ENCODE data around the gene CCT8L2.
"Not testable (repeated sequence)": the region's sequence is repeated elsewhere in the genome, so short reads cannot be mapped to it uniquely, and the experiment has no call there.

Gene CCT8L2

DNA sequence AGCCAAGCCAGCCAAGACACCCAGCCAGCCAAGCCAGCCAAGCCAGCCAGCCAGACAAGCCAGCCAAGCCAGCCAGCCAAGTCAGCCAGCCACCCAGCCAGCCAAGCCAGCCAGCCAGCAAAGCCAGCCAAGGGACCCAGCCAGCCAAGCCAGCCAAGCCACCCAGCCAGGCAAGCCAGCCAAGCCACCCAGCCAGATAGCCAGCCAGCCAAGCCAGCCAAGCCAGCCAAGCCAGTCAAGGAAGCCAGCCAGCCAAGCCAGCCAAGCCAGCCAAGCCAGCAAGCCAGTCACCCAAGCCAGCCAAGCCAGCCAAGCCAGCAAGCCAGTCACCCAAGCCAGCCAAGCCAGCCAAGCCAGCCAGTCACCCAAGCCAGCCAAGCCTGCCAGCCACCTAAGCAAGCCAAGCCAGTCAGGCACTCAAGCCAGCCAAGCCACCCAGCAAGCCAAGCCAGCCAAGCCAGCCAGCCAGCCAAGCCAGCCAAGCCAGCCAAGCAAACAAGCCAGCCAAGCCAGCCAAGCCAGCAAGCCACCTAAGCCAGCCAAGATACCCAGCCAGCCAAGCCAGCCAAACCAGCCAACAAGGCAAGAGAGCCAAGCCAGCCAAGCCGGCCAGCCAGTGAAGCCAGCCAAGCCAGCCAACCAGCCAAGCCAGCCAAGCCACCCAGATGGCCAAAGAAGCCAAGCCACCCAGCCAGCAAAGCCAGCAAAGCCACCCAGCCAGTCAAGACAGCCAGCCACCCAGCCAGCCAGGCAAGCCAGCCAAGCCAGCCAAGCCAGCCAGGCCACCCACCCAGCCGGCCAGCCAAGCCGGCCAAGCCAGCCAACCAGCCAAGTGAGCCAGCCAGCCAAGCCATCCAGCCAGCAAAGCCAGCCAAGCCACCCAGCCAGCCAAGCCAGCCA, 33.3 kb downstream of the CCT8L2 start:
- peaks cover 0 to 8% (median 4%) of the 10 kb centered on the region in 5 donors for H3K9me3 ChIP-seq (ENCODE audit: control insufficient read depth in 5 of 5, low read length in 5 of 5)
- no peaks in the 10 kb centered on the region for H3K4me1 ChIP-seq (ENCODE audit: control insufficient read depth in 5 of 5, insufficient read depth in 5 of 5, low read length in 5 of 5)
- no peak overlapping the region for H3K9ac ChIP-seq (ENCODE audit: low read length in 5 of 5)
- H3K27me3 ChIP-seq (ENCODE audit: control insufficient read depth in 5 of 5, insufficient read depth in 4 of 5, low read length in 5 of 5), result no peaks in the 10 kb centered on the region
- H3K27ac ChIP-seq (ENCODE audit: low read depth, low read length), result no peak overlapping the region
- no peak overlapping the region for H3K4me3 ChIP-seq (ENCODE audit: low read depth in 1 of 5, low read length in 5 of 5)
- H3K36me3 ChIP-seq (ENCODE audit: control insufficient read depth in 5 of 5, insufficient read depth in 5 of 5, low read length in 5 of 5), result no peaks in the 10 kb centered on the region

DNA sequence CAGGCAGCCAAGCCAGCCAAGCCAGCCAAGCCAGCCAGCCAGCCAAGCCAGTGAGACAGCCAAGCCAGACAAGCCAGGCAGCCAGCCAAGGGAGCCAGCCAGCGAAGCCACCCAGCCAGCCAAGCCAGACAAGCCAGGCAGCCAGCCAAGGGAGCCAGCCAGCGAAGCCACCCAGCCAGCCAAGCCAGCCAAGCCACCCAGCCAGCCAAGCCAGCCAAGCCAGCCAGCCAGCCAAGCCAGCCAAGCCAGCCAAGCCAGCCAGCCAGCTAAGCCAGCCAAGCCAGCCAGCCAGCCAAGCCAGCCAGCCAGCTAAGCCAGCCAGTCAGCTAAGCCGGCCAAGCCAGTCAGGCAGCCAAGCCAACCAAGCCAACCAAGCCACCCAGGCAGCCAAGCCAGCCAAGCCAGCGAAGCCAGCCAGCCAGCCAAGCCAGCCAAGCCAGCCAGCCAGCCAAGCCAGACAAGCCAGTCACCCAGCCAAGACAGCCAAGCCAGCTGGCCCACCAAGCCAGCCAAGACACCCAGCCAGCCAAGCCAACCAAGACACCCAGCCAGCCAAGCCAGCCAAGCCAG, 34.1 kb downstream of the CCT8L2 start:
- not testable (repeated sequence) for H3K9ac ChIP-seq (ENCODE audit: low read length in 5 of 5); H3K4me3 ChIP-seq (ENCODE audit: low read depth in 1 of 5, low read length in 5 of 5); H3K36me3 ChIP-seq (ENCODE audit: control insufficient read depth in 5 of 5, insufficient read depth in 5 of 5, low read length in 5 of 5); H3K4me1 ChIP-seq (ENCODE audit: control insufficient read depth in 5 of 5, insufficient read depth in 5 of 5, low read length in 5 of 5); H3K27me3 ChIP-seq (ENCODE audit: control insufficient read depth in 5 of 5, insufficient read depth in 4 of 5, low read length in 5 of 5); H3K27ac ChIP-seq (ENCODE audit: low read depth, low read length); H3K9me3 ChIP-seq (ENCODE audit: control insufficient read depth in 5 of 5, low read length in 5 of 5)

DNA sequence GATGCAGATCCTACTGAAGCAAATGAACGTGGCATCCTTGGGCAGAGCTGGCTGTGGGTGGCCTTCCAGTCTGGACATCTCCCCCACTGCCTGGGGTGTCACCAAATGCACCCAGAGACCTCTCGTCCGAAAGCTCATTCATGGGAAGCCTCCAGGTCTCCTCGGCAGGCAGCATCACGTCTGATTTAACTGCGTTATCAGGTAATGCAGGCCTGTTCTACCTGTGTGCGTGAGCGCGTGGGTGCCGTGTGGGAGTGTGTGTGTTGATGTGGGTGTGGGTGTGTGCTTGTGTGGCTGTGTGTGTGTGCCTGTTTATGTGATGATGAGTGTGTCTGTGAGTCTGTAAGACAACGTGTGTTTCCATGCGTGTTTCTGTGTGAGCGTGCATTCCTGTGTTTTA, 35.1 kb downstream of the CCT8L2 start:
- not testable (repeated sequence) for H3K9ac ChIP-seq (ENCODE audit: low read length in 5 of 5); H3K27ac ChIP-seq (ENCODE audit: low read depth, low read length); H3K4me1 ChIP-seq (ENCODE audit: control insufficient read depth in 5 of 5, insufficient read depth in 5 of 5, low read length in 5 of 5); H3K9me3 ChIP-seq (ENCODE audit: control insufficient read depth in 5 of 5, low read length in 5 of 5); H3K36me3 ChIP-seq (ENCODE audit: control insufficient read depth in 5 of 5, insufficient read depth in 5 of 5, low read length in 5 of 5); H3K27me3 ChIP-seq (ENCODE audit: control insufficient read depth in 5 of 5, insufficient read depth in 4 of 5, low read length in 5 of 5); H3K4me3 ChIP-seq (ENCODE audit: low read depth in 1 of 5, low read length in 5 of 5)

DNA sequence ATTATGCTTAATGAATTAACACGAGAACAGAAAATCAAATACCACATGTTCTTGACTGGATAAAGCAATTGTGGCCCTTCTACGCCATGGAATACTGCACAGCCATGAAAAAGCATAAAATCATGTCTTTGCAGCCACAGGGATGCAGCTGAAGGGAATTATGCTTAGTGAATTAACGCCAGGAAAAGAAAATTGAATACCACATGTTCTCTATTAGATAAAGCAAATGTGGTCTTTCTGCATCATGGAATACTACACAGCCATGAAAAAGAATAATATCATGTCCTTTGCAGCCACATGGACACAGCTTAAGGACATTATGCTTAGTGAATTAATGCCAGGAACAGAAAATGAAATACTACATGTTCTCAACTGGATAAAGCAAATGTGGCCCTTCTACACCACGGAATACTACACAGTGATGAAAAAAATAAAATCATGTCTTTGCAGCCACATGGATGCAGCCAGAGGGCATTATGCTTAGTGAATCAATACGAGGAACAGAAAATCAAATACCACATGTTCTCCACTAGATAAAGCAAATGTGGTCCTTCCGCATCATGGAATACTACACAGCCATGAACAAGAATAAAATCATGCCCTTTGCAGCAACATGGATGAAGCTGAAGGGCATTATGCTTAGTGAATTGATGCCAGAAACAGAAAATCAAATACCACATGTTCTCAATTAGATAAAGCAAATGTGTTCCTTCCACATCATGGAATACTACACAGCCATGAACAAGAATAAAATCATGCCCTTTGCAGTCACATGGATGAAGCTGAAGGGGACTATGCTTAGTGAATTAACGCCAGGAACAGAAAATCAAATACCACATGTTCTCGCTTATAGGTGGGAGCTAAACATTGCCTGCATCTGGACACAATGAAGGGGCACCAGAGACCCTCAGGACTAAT, 37.3 kb downstream of the CCT8L2 start:
- H3K27ac ChIP-seq (ENCODE audit: low read depth, low read length); H3K27me3 ChIP-seq (ENCODE audit: control insufficient read depth in 5 of 5, insufficient read depth in 4 of 5, low read length in 5 of 5); H3K4me3 ChIP-seq (ENCODE audit: low read depth in 1 of 5, low read length in 5 of 5); H3K9ac ChIP-seq (ENCODE audit: low read length in 5 of 5); H3K9me3 ChIP-seq (ENCODE audit: control insufficient read depth in 5 of 5, low read length in 5 of 5); H3K36me3 ChIP-seq (ENCODE audit: control insufficient read depth in 5 of 5, insufficient read depth in 5 of 5, low read length in 5 of 5); H3K4me1 ChIP-seq (ENCODE audit: control insufficient read depth in 5 of 5, insufficient read depth in 5 of 5, low read length in 5 of 5): not testable (repeated sequence)

DNA sequence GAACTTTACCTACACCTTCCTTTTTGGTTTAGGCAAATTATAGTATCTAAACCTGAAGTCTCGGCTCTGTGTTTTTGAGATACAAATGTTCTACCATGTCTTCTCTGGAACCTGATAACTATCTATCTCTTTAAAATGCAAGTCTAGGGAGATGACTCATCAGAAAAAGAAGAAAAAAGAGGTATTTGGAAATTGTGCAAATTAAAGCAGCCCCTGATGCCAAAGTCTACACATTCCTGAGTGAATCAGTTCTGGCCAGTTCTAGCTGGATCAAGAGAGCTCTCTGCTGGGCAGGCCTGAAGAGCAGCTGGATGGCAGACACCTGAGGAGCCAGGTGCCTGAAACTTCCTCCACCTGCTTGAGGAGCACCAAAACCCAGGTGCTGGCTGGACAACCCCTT, 49.3 kb downstream of the CCT8L2 start:
- not testable (repeated sequence) for H3K4me3 ChIP-seq (ENCODE audit: low read depth in 1 of 5, low read length in 5 of 5); H3K4me1 ChIP-seq (ENCODE audit: control insufficient read depth in 5 of 5, insufficient read depth in 5 of 5, low read length in 5 of 5); H3K9me3 ChIP-seq (ENCODE audit: control insufficient read depth in 5 of 5, low read length in 5 of 5); H3K27ac ChIP-seq (ENCODE audit: low read depth, low read length); H3K9ac ChIP-seq (ENCODE audit: low read length in 5 of 5); H3K27me3 ChIP-seq (ENCODE audit: control insufficient read depth in 5 of 5, insufficient read depth in 4 of 5, low read length in 5 of 5); H3K36me3 ChIP-seq (ENCODE audit: control insufficient read depth in 5 of 5, insufficient read depth in 5 of 5, low read length in 5 of 5)

Measured in subcutaneous abdominal adipose tissue (tissue), 5 donors.